HepG2 (cell line): ENCODE data around the gene S100P. TPM values are rescaled to one million over a fixed set of nuclear protein-coding genes. Genes with fewer than 3 reads are reported as not detected.

ENCODE experiments used
- ARID2 ChIP-seq: sonication (generic); formaldehyde crosslinking; IDR thresholded peaks from 2 replicates; pipeline ENCODE4 v1.8.1; 2022; ENCODE audit warnings: mild to moderate bottlenecking, missing genetic modification reagents, borderline replicate concordance
- GLMP ChIP-seq: sonication (generic); formaldehyde crosslinking; IDR thresholded peaks from 2 replicates; pipeline ENCODE4 v1.9.0; 2021; ENCODE audit warnings: missing genetic modification reagents, mild to moderate bottlenecking, borderline replicate concordance
- HMGA1 ChIP-seq: sonication (generic); formaldehyde crosslinking; conservative IDR thresholded peaks from 2 replicates; pipeline ENCODE4 v1.4.0; 2020; ENCODE audit warnings: missing genetic modification reagents
- HOXA9 ChIP-seq: sonication (generic); formaldehyde crosslinking; IDR thresholded peaks from 2 replicates; pipeline ENCODE4 v1.8.1; 2022; ENCODE audit warnings: missing genetic modification reagents, mild to moderate bottlenecking, moderate library complexity, borderline replicate concordance
- KDM3A ChIP-seq: IDR thresholded peaks from 2 replicates; pipeline ENCODE4 v1.6.1; 2018; ENCODE audit warnings: low read depth, missing compliant biosample characterization
- PHF21A ChIP-seq: sonication (generic); formaldehyde crosslinking; IDR thresholded peaks from 2 replicates; pipeline ENCODE4 v1.5.0; 2020; ENCODE audit warnings: mild to moderate bottlenecking, missing genetic modification reagents
- REST ChIP-seq, 2 experiments: IDR thresholded peaks; 2 replicates each; pipeline ENCODE4 v1.6.1; 2011 to 2012; ENCODE audit warnings: low read length in 2 of 2, borderline replicate concordance in 1 of 2, low read depth in 1 of 2, mild to moderate bottlenecking in 1 of 2, moderate library complexity in 1 of 2
- ZFYVE20 ChIP-seq: sonication (generic); formaldehyde crosslinking; IDR thresholded peaks from 2 replicates; pipeline ENCODE4 v1.8.0; 2023; ENCODE audit warnings: low read depth, mild to moderate bottlenecking, moderate library complexity, missing genetic modification reagents, borderline replicate concordance
- ZNF570 ChIP-seq: sonication (generic); formaldehyde crosslinking; IDR thresholded peaks from 2 replicates; pipeline ENCODE4 v1.4.0; 2020; ENCODE audit warnings: mild to moderate bottlenecking, missing genetic modification reagents, borderline replicate concordance
- ZNF639 ChIP-seq: conservative IDR thresholded peaks from 2 replicates; pipeline ENCODE4 v1.6.1; 2018; ENCODE audit warnings: missing genetic modification reagents
- ZNF782 ChIP-seq: sonication (generic); formaldehyde crosslinking; IDR thresholded peaks from 2 replicates; pipeline ENCODE4 v1.4.0; 2020; ENCODE audit warnings: missing genetic modification reagents, mild to moderate bottlenecking, borderline replicate concordance
- polyA plus RNA-seq, 8 experiments: library from polyadenylated mRNA; depleted of rRNA in 3 of 8; stranded (reverse) in 7 of 8; unstranded in 1 of 8; fragments of >200 nt; fragmentation: Illumina TruSeq in 4 of 8; extraction: Trizol in 4 of 8; gene quantifications; 2 replicates each; pipeline versions ENCODE4 v1.2.1 to v1.2.3, GENCODE V29; 2011 to 2016; ENCODE audit warnings: low read depth in 4 of 8, missing spikeins in 1 of 8, mixed read lengths in 1 of 8; ENCODE audit not compliant: insufficient read depth in 1 of 8
- total RNA-seq, 5 experiments: library from RNA; depleted of rRNA; stranded (reverse); fragments of >200 nt; fragmentation: Illumina TruSeq; extraction: Trizol; gene quantifications; 2 replicates each; pipeline ENCODE4 v1.2.3, GENCODE V29; 2016; ENCODE audit warnings: low read depth in 1 of 5
- TF ChIP-seq, protein P1 (sequence below): IDR thresholded peaks from 2 replicates; pipeline ENCODE4 v1.6.1; 2016; ENCODE audit warnings: mild to moderate bottlenecking, missing biosample characterization, missing genetic modification reagents
- TF ChIP-seq, protein P2 (sequence below): sonication (generic); formaldehyde crosslinking; IDR thresholded peaks from 2 replicates; pipeline ENCODE4 v1.4.0; 2020; ENCODE audit warnings: missing genetic modification reagents, mild to moderate bottlenecking, borderline replicate concordance
- TF ChIP-seq, protein P3 (sequence below): sonication (generic); formaldehyde crosslinking; IDR thresholded peaks from 2 replicates; pipeline ENCODE4 v1.5.0; 2020; ENCODE audit warnings: missing genetic modification reagents, mild to moderate bottlenecking, borderline replicate concordance

The S100P gene
- total and polyA plus RNA-seq, 2 of the 13 experiments (the other 11 are each of a cell fraction or from before 2014, with no cell fraction given) = 278 to 1,649 TPM

DNA sequence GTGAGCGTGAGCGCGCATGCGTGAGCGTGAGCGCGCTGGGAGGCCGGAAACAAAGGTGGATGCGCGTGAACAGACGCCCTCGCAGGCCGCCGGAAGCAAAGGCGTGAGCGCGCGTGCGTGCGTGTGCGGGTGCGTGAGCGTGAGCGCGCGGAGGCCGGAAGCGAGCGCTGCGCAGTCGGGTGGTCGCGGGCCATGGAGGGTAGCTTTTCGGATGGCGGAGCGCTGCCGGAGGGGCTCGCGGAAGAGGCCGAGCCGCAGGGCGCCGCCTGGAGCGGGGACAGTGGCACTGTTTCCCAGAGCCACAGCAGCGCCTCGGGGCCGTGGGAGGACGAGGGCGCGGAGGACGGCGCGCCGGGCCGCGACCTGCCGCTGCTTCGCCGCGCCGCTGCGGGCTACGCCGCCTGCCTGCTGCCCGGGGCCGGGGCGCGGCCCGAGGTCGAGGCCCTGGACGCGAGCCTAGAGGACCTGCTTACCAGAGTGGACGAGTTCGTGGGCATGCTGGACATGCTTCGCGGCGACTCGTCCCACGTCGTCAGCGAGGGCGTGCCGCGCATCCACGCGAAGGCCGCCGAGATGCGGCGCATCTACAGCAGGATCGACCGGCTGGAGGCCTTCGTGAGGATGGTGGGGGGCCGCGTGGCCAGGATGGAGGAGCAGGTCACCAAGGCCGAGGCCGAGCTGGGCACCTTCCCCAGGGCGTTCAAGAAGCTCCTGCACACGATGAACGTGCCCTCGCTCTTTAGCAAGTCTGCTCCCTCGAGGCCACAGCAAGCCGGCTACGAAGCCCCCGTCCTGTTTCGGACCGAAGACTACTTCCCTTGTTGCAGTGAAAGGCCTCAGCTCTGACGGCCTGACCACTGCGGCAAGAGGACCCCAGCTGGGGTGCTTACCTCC is 22.6 kb downstream of the S100P start, which contains the start of gene BLOC1S4 (continued):
- TF ChIP-seq ZNF639 (peak; percentile 56; the same call in 1 of the 2 replicates), GLMP (CRISPR knock-in tag) (no peak), ARID2 (peak; percentile 72; the same call in 1 of the 2 replicates), ZNF570 (no peak), HOXA9 (peak; percentile 80; the same call in 1 of the 2 replicates), ZFYVE20 (CRISPR knock-in tag) (no peak; the same call in 1 of the 2 replicates), REST (IDR thresholded peaks at IDR 0.05; ENCODE audit: borderline replicate concordance in 1 of 2, low read depth in 1 of 2, low read length in 2 of 2) (peak in 1 of 2 experiments; percentile 28; a peak in 1 of 4 replicates), ZNF782 (CRISPR knock-in tag) (peak; percentile 67), KDM3A (CRISPR knock-in tag) (peak; percentile 11; the same call in 1 of the 2 replicates), PHF21A (CRISPR knock-in tag) (no peak), HMGA1 (CRISPR knock-in tag) (no peak)
- TF ChIP-seq, protein P1, sequence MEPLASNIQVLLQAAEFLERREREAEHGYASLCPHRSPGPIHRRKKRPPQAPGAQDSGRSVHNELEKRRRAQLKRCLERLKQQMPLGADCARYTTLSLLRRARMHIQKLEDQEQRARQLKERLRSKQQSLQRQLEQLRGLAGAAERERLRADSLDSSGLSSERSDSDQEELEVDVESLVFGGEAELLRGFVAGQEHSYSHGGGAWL = peak; percentile 62
- TF ChIP-seq, protein P2, sequence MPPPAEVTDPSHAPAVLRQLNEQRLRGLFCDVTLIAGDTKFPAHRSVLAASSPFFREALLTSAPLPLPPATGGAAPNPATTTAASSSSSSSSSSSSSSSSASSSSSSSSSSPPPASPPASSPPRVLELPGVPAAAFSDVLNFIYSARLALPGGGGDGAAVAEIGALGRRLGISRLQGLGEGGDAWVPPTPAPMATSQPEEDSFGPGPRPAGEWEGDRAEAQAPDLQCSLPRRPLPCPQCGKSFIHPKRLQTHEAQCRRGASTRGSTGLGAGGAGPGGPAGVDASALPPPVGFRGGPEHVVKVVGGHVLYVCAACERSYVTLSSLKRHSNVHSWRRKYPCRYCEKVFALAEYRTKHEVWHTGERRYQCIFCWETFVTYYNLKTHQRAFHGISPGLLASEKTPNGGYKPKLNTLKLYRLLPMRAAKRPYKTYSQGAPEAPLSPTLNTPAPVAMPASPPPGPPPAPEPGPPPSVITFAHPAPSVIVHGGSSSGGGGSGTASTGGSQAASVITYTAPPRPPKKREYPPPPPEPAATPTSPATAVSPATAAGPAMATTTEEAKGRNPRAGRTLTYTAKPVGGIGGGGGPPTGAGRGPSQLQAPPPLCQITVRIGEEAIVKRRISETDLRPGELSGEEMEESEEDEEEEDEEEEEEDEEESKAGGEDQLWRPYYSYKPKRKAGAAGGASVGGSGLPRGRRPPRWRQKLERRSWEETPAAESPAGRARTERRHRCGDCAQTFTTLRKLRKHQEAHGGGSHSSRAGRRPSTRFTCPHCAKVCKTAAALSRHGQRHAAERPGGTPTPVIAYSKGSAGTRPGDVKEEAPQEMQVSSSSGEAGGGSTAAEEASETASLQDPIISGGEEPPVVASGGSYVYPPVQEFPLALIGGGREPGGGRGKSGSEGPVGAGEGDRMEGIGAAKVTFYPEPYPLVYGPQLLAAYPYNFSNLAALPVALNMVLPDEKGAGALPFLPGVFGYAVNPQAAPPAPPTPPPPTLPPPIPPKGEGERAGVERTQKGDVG (CRISPR knock-in tag) = no peak
- TF ChIP-seq, protein P3, sequence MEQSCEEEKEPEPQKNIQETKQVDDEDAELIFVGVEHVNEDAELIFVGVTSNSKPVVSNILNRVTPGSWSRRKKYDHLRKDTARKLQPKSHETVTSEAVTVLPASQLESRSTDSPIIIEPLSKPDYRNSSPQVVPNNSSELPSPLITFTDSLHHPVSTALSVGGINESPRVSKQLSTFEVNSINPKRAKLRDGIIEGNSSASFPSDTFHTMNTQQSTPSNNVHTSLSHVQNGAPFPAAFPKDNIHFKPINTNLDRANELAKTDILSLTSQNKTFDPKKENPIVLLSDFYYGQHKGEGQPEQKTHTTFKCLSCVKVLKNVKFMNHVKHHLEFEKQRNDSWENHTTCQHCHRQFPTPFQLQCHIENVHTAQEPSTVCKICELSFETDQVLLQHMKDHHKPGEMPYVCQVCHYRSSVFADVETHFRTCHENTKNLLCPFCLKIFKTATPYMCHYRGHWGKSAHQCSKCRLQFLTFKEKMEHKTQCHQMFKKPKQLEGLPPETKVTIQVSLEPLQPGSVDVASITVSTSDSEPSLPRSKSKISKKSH (CRISPR knock-in tag) = peak; percentile 22
